HG03571 (cell line): ENCODE results near the gene ATP13A3.

Experiments
- ATAC-seq: cut with Tn5 transposase; IDR thresholded peaks from one replicate; pipeline ENCODE4 v1.9.1; 2021; ENCODE audit not compliant: unreplicated experiment

Gene ATP13A3

DNA sequence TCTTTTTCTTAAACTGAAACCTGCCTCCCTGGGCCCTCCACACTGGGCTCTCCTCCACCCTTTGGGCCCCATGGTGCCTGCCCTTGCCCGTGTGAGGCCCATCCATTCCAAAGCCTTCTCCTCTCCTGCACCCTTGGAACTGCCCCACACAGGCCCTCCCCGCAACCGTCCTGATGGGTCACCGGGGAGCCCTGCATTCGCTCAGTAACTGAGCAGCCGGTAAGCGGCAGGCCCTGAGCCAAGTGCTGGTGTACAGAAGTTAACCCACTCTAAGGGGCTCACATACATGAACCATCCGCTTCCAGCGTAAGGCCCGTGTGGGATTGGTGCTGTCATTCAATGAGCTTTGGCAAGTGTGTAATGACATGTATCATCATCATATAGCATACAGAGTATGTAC, 111.9 kb downstream of the ATP13A3 start:
- ATAC-seq = no peak

DNA sequence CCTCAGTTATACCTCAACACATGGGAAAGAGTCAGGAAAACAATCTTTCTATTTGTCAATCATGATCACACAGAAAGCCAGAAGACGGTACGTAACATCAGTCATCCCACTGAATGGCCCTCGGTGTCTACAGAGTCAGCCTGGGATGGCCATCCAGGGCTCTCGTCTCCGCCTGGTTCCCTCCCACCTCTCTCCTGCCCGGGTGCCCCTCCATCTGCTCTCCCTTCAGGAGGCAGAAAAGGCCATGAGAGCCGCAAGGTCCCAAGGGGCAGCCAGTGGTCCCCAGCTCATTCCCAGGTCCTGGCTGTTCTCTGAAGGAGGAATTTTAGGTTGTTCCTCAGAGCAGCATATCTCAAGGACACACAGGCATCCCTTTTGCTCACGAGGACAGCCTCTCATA, 112.9 kb downstream of the ATP13A3 start:
- ATAC-seq = no peak

DNA sequence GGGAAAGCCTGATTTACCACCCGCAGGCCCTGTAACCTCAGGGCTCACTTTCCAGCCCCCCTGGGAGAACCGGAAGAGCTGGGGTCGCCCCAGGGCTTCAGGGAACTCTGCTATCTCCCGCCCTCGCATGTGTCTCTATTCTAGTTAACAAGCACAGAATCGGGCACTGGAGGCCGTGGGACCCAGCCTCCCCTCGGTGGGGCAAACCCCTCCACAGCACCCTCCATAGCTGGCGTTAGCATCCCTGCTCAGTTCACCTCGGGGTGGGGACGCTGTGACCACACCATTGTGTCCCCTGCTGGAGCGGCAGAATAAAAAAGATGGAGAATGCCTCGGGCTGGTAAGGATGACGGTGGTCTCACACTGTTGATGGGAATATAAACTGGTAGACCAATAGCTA, 113.8 kb downstream of the ATP13A3 start:
- no peak for ATAC-seq

DNA sequence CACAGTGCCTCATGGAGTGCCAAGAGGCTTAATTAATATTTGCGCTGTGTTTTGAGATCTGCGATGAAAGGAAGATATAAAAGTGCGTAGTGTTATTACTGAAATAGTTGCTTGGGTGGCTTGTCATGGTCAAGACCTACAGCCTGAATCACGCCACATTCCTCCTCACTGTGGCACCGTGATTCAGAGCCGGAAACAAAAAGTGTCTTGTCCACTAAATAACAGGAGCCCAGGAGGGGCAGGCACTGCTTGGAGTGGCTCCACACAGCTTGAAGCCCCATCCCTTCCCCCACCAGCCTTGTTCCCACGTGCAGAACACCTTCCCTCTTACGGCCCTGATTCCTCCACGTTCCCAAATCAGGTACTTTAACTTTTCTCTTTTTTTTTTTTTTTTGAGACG, 116.0 kb downstream of the ATP13A3 start:
- ATAC-seq = no peak

DNA sequence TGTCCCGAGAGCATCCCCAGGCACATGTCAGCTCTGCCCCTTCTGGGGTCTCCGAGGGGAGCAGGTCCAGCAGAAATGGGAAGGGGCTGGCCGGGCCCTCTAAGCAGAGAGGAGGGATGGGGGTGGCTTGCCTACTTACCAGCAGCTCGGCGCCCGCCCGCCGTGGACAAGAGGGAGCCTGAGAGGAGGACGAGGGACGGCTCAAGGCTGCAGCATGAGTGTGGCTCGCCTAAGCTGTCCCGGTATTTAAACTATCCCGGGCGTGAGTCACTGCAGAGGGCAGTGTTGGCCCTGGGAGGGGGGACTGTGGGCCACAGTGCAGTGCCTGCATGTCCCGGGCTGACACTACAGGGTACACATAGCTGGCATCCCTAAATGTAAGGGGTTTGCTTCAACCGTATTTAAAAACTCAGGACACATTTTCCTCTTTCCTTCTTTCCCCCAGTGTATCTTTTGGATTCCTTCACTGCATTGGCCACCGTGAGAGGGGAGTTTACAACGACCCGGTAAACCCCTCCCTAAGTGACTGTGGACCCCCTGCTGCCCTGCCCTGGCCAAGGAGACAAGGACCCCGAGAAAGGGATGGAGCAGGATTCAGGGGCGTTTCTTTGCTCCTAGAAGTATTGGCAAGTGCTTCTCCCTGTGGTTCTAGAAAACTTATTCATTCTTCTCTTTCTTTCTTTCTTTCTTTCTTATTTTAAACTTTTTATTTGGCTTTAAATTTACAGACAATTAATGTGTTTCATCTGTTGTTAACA, 117.1 kb downstream of the ATP13A3 start, which contains the start of gene LRRC15:
Gene LRRC15, minus strand, starts transcription at position 222 of the 758 bp plus-strand sequence. CDS start 8,700 bp downstream, outside the sequence.
- no peak for ATAC-seq

DNA sequence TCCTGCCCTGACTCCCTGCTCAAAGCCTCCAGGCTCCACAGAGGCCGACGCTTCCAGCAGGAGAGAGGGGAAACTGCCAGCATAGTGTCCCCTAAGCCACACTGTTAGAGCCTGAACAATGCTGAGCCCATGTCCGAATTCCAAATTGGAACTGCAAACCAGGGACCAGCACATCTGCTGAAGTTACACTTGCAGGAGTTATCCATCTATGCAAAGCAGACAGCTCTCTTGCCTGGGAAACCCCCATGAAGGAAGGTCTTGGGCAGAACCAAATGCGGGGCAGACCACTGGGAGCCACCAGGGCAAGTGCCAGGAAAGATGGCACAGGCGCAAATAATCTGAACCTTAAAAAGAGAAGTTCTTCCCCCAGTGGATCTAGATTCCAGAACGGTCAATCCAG, 117.9 kb downstream of the ATP13A3 start:
- no peak for ATAC-seq

DNA sequence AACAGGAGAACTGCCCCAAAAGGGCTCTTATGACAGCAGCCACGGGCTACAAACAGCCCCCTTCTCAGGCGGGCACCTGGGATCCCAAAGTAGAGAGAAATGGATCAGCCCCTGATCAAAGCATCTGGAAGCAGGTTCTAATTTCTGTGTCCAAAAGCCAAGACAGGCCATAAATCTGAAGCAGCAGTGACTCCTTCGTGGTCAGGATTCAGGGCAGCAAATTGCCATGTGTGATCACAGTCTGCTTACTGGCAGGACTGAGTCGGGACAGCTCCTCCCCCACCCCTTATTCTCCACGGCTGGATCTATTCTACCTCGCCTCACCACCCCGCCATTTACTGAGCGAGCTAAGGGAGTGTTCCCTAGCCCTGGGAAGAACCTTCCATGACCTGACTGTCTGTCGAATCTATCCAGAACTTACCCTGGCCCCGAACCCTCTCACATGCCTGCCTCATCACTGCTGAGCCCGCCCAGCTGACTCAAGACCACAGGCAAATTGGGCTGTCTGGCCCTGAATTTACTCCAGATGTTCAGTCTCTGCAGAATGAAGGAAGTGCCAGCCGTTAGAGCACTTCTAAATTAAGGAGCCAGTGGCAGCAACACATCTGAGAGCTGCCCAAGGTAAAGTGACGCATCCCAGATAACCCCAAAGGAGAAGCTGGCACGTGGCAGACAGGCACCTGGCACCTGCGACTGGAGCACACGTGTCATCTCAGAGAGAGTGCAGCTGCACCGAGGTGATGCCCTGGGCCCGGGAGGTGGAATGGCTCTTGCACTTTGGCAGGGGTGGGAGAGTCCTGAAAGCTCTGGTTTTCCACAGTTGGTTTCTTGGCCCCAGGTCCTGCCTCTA, 118.6 kb downstream of the ATP13A3 start:
- ATAC-seq = no peak

DNA sequence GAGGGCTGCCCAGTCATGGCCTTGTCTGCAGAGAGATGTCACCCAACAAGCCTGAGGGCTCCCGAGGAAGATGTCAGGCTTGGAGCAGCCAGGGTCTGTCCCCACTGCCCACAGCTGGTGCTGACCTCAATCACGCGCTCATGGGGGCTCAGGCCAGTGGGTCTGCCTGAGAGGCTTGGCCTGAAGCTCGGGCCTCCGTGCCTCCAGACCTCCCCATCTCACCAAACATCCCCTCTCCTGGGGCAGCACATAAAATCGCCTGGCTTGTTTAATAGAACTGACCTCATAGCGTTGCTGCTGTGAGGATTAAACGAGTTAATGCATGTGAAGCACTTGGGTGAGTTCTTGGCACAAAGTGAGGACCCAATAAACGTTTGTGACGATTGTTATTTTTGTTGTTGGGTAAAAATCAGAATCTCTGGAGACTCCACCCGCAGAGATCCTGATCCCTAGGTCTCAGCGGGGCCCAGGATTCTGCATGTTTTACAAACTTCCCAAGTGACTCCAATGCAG, 120.8 kb downstream of the ATP13A3 start:
- ATAC-seq = no peak

DNA sequence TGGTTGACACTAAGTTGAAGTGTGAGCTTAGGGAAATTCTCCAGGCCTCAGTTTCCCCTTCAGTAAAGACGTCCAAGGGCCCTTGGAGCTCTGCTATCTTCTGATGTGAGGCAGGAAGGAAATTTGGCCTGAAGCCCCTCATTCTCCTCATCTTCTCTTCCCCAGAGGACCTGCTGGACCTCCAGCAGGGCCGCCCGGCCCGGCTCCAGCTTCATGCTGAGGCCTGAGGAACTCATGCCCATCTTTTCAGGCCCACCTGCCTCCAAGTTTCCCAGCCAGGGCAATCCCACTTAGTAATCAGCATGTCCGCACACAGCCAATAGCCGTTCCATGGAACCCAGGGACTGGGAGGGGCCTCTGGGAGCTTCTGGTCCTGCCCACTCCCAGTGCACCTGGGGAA, 121.3 kb downstream of the ATP13A3 start:
- ATAC-seq = no peak

DNA sequence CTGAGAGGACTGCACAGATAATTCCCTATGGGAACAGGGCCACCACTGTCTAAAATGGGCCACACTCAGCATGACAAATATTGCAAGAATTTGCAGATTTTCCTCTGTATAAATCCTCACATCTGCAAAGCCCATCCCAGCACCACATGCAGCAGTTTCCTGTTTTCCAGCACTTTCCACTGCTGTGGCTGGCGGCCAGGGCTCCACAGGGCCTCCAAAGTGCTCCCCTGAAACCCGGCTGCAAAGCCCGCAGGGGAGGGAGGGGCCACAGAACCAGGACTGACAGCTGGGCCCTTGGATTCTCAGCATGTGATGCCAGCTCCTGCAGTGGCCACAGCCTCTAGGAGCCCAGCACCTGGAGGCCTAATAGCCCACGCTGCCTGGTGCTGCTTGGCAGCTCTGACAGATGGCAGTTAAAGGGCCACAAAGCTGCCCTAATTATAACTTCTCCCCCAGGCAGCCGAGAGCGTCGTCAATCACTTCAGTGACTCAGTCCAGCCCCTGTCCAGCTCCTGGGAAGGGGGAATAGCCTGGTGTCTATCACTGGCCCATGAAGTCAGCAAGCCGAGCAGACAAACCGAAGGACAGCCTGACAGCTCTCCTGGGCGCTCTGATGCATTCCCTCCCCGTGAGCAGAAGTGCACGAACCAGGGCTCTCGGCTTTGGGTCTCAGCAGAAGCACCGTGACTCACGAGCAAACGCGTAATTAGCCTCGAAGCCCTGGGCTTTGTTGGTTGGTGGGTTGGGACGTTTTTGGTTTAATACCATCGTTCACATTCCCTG, 122.0 kb downstream of the ATP13A3 start:
- no peak for ATAC-seq

DNA sequence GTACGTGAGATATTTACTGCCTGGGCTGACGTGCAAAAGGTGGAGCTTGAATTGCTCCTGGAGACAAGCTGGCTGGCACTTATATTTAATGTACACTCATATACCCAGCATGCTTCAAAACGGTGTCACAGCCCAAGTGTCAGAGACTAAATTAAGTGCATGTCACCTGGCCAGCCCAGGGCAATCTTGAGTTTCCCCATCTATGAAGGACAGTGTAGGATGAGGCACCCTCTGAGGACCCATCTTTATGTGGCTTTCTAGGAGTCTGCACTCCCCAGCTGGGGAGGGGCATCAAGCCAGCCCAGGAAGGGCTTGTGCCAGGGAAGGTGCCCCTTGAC, 122.5 kb downstream of the ATP13A3 start:
- no peak for ATAC-seq

DNA sequence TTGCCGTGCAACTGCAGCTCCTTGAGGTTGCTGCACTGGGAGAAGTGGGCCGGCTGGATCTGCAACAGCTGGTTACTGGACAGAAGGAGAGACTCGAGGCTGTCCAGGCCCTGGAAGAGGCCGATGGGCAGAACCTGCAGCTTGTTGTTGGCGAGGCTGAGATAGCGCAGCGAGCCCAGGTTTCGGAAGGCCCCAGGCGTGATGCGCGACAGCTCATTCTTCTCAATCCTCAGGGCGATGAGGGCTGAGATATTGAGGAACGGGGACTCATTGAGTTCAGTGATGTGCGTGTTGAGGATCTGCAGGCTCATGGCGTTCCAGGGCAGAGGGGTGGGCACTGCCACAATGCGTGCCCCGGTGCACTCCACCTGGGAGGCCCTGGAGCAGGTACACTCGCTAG, 126.2 kb downstream of the ATP13A3 start:
- ATAC-seq = no peak

DNA sequence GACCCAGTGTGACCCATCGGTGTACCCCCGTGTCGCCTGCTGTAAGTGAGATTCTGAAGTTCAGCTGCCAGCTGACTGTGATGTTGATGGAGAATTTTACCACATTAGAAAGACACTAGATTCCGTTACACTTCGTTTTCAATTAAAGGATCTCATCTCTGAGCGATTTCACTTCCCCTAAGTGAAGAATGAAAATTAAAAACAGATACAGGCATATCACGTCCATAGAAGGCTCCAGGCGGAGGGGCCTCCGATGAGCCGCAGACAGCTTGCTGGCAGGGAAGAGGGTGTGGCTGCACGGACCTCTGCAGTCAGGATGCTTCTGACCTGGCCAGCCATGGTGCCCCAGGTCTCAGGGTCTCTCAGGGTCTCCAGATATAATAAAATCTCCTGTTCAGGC, 129.1 kb downstream of the ATP13A3 start:
- no peak for ATAC-seq

DNA sequence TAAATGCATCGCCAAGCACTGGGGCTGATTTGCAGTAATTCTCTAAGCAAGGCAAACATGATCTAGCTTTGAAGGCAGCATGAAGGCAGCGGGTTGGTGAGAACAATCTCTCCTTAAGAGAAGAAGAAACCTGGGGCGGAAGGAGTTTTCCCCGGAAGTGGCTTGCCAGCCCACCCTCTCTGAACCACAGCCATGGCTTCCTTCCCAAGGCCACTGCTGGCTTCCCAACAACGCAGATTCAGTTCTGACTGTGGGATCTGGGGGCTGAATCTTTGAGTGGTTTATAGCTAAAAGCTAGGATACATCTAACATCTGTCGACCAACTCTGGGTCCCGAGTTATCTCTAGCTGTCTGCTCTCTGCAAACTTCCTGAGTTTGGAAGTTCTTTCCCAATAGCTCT, 131.4 kb downstream of the ATP13A3 start:
- ATAC-seq = no peak

DNA sequence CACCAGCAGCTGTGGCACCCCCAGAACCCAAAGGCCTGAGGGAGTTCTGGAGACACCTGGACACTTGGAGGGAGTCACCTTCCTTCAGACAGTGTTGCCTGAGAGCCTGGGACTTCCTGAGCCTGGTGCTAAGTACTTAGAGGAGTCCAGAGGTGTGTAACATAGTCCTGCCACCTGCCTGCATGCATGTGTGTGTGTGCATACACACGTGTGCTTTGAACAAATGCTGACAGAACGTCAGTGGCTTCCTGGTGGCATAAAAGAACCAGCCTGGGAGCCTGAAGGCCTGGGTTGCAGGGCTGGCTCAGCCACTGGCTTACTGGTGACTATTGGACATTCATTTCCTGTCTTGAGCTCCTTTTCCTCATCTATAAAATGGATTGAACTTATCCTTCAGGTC, 132.5 kb downstream of the ATP13A3 start:
- no peak for ATAC-seq
